Mucosa of descending colon (tissue), 3 donors: ENCODE measurements around the gene MED22. TPM values are rescaled to one million over a fixed set of nuclear protein-coding genes. Genes with fewer than 3 reads are reported as not detected.

Experiments
- ATAC-seq: fragments of 200-7000 bp; cut with Tn5 transposase; one replicate; pipeline ENCODE4 v1.9.1; 2020; ENCODE audit warnings: mild to moderate bottlenecking, moderate library complexity
- DNase-seq, 3 donors: peaks; one replicate each; pipeline ENCODE4 v3.0.0-alpha.2; 2020
- H3K36me3 ChIP-seq: fragments of 200-600 bp; one replicate; pipeline ENCODE4 v1.8.0; 2021; ENCODE audit warnings: low read depth, mild to moderate bottlenecking
- H3K4me1 ChIP-seq: fragments of 200-600 bp; one replicate; pipeline ENCODE4 v1.8.0; 2021; ENCODE audit warnings: low read depth, mild to moderate bottlenecking
- H3K4me3 ChIP-seq: fragments of 200-600 bp; one replicate; pipeline ENCODE4 v1.8.0; 2021; ENCODE audit warnings: mild to moderate bottlenecking
- H3K9me3 ChIP-seq: fragments of 200-600 bp; one replicate; pipeline ENCODE4 v1.8.0; 2021; ENCODE audit warnings: mild to moderate bottlenecking
- CTCF ChIP-seq: fragments of 200-600 bp; IDR thresholded peaks from one replicate; pipeline ENCODE4 v1.8.0; 2022; ENCODE audit warnings: antibody characterized with exemption, mild to moderate bottlenecking
- intact Hi-C, 2 donors: fragments of 100-400 bp; cut with DNase I in 1 of 2; cut with micrococcal nuclease in 1 of 2; formaldehyde crosslinking; loops; one replicate each; pipeline versions ENCODE4 v1.11.0 to v1.11.1; 2022; cut with DNase I, micrococcal nuclease
- total RNA-seq, 3 donors: library from RNA; stranded (reverse); fragmentation: NEBNext Ultra II Directional in 2 of 3; extraction: Animal tissue kit (Norgen Biotek cat#: 25700) in 2 of 3; gene quantifications; one replicate each; pipeline versions ENCODE4 v1.2.1 to v1.2.4, GENCODE V29; 2021 to 2023
- donor health status: DM: no; HTN: no; CAD: no; lungs with moderate emphysema.
- donor health status: DM: no; HTN: no; CAD: no.
- donor health status: DM: no; HTN: yes; CAD: no.

Gene MED22
- total RNA-seq, 3 donors from 2014 or later, result 19.8 to 33.6 (median 21.3) TPM

- no peak for TF ChIP-seq CTCF
- Histone ChIP-seq H3K4me1 (peaks cover 4% of the 10 kb centered on the region), H3K36me3 (peaks cover 18% of the 10 kb centered on the region), H3K4me3 (no peak overlapping the region), H3K9me3 (no peaks in the 10 kb centered on the region)
- intact Hi-C loops, result no loop called here
- DNase-seq (peak in 1 of 3 donors; percentile 31), ATAC-seq (no peak)
Observed at GRCh38 chr9:133362359-133363044, 14.6 kb upstream of the MED22 start.

GRCh38 chr9:133361507-133362092 lies 13.7 kb upstream of the MED22 start:
- peaks cover 10% of the 10 kb centered on the region for H3K4me1 ChIP-seq
- H3K36me3 ChIP-seq, result peaks cover 18% of the 10 kb centered on the region
- no peaks in the 10 kb centered on the region for H3K9me3 ChIP-seq
- no peak for TF ChIP-seq CTCF
- DNase-seq (peak in 2 of 3 donors; percentile 6 to 22), ATAC-seq (no peak)
- H3K4me3 ChIP-seq, result no peak overlapping the region
- intact Hi-C loops, result no loop called here

GRCh38 chr9:133360400-133361393 lies 12.8 kb upstream of the MED22 start:
- TF ChIP-seq CTCF, result no peak
- H3K9me3 ChIP-seq, result no peaks in the 10 kb centered on the region
- ATAC-seq, result no peak
- peak in 2 of 3 donors; percentile 18 to 21 for DNase-seq
- peaks cover 18% of the 10 kb centered on the region for H3K36me3 ChIP-seq
- peaks cover 11% of the 10 kb centered on the region for H3K4me1 ChIP-seq
- intact Hi-C loops, result no loop called here
- H3K4me3 ChIP-seq, result no peak overlapping the region

GRCh38 chr9:133359399-133360175 lies 11.7 kb upstream of the MED22 start:
- Histone ChIP-seq H3K4me3 (no peak overlapping the region), H3K9me3 (no peaks in the 10 kb centered on the region), H3K4me1 (peaks cover 20% of the 10 kb centered on the region), H3K36me3 (peaks cover 18% of the 10 kb centered on the region)
- peak in 2 of 3 donors; percentile 26 to 50 for DNase-seq
- intact Hi-C loops, result no loop called here
- no peak for TF ChIP-seq CTCF
- no peak for ATAC-seq

- intact Hi-C loops, result no loop called here
- Histone ChIP-seq H3K4me1 (peaks cover 20% of the 10 kb centered on the region), H3K36me3 (peaks cover 6% of the 10 kb centered on the region), H3K9me3 (no peaks in the 10 kb centered on the region), H3K4me3 (no peak overlapping the region)
- DNase-seq, result peak in 1 of 3 donors; percentile 28
- TF ChIP-seq CTCF, result no peak
- no peak for ATAC-seq
Observed at GRCh38 chr9:133357656-133358055, 9.7 kb upstream of the MED22 start.
